MM.1S (cell line): Measurements from ENCODE around the gene HLA-DPA1.
A peak's percentile ranks its signal among the peaks of the same experiment; 100 is the strongest.

ENCODE experiments used
- DNase-seq: peaks from one replicate; pipeline ENCODE4 v3.0.0-alpha.2; 2015
- H2AFZ ChIP-seq: fragments of 300-600 bp; sonication (generic); 2 replicates; pipeline ENCODE4 v1.6.0; 2016; ENCODE audit warnings: antibody characterized with exemption, low read length
- H3F3A ChIP-seq: fragments of 300-600 bp; sonication (generic); 2 replicates; pipeline ENCODE4 v1.6.1; 2016; ENCODE audit warnings: mild to moderate bottlenecking, antibody characterized with exemption, low read length, moderate library complexity, mixed read lengths; ENCODE audit not compliant: insufficient read depth
- H3K27ac ChIP-seq: fragments of 300-600 bp; sonication (generic); 2 replicates; pipeline ENCODE4 v1.5.1; 2016; ENCODE audit warnings: mild to moderate bottlenecking, low read length
- H3K27me3 ChIP-seq: fragments of 300-600 bp; sonication (generic); replicated peaks from 2 replicates; pipeline ENCODE4 v1.6.0; 2016; ENCODE audit warnings: low read length; ENCODE audit not compliant: insufficient read depth
- H3K36me3 ChIP-seq: fragments of 300-600 bp; sonication (generic); replicated peaks from 2 replicates; pipeline ENCODE4 v1.6.1; 2016; ENCODE audit warnings: mild to moderate bottlenecking, low read length, mixed read lengths; ENCODE audit not compliant: insufficient read depth
- H3K4me1 ChIP-seq: fragments of 300-600 bp; sonication (generic); 2 replicates; pipeline ENCODE4 v1.6.1; 2016; ENCODE audit warnings: low read length, mixed read lengths
- H3K4me2 ChIP-seq: fragments of 300-600 bp; sonication (generic); 2 replicates; pipeline ENCODE4 v1.6.0; 2016; ENCODE audit warnings: low read depth, low read length
- H3K4me3 ChIP-seq: fragments of 300-600 bp; sonication (generic); 2 replicates; pipeline ENCODE4 v1.5.1; 2016; ENCODE audit warnings: low read length, mixed read lengths
- H3K79me2 ChIP-seq: fragments of 300-600 bp; sonication (generic); 2 replicates; pipeline ENCODE4 v1.6.1; 2016; ENCODE audit warnings: mixed run types, low read length, mixed read lengths
- H3K9ac ChIP-seq: fragments of 300-600 bp; sonication (generic); 2 replicates; pipeline ENCODE4 v1.6.1; 2016; ENCODE audit warnings: low read length, mixed read lengths
- H3K9me2 ChIP-seq: fragments of 300-600 bp; sonication (generic); replicated peaks from 2 replicates; pipeline ENCODE4 v1.6.1; 2016; ENCODE audit warnings: mild to moderate bottlenecking, low read length, mixed read lengths; ENCODE audit not compliant: insufficient read depth
- H3K9me3 ChIP-seq: fragments of 300-600 bp; sonication (generic); replicated peaks from 2 replicates; pipeline ENCODE4 v1.6.1; 2016; ENCODE audit warnings: mild to moderate bottlenecking, low read length, mixed read lengths; ENCODE audit not compliant: insufficient read depth
- H4K20me1 ChIP-seq: fragments of 300-600 bp; sonication (generic); 2 replicates; pipeline ENCODE4 v1.6.1; 2016; ENCODE audit warnings: mild to moderate bottlenecking, low read length, moderate library complexity, mixed read lengths; ENCODE audit not compliant: insufficient read depth
- EZH2 ChIP-seq: fragments of 300-600 bp; sonication (generic); optimal IDR thresholded peaks from 2 replicates; pipeline ENCODE3; 2017; ENCODE audit warnings: low read depth, mild to moderate bottlenecking, antibody characterized with exemption, low read length, mixed read lengths
- EZH2phosphoT487 ChIP-seq: fragments of 300-600 bp; sonication (generic); IDR thresholded peaks from 2 replicates; pipeline ENCODE4 v1.6.1; 2018; ENCODE audit warnings: antibody characterized with exemption, low read length
- TF ChIP-seq, protein P1 (sequence below): fragments of 300-600 bp; sonication (generic); IDR thresholded peaks from 2 replicates; pipeline ENCODE4 v1.5.1; 2016; ENCODE audit warnings: antibody characterized with exemption, low read length, mixed read lengths

Gene HLA-DPA1

DNA sequence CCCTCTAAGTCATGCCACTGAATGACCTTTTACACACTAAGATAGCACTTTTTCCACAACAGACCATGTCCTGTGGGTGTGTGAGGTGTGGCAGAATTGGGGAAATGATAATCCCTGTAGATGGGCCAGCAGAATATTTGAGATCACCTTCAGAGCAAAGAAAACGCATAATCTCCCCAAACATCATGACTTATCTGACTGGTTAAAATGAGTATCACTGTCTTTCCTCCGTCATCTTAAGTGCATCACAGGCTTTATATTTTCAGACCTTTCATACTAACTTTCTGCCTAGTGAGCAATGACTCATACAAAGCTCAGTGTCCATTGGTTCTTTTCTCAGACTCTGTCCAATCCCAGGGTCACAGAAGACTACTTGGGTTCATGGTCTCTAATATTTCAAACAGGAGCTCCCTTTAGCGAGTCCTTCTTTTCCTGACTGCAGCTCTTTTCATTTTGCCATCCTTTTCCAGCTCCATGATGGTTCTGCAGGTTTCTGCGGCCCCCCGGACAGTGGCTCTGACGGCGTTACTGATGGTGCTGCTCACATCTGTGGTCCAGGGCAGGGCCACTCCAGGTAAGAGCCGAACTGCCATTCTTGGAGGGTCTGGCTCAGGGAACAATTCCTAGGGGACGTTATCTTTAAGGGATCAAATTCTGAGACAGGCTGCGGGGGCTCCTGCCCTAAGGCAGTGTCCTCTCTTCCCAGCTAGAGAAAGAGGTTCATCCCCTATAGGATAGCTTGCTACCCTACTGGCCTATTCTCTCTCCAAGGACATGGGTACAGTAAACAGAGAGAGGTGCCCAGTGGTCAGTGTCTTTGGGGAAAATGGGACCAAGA is 2.3 kb upstream of the HLA-DPA1 start, which contains the start of gene HLA-DPB1:
Gene HLA-DPB1 (plus strand): TSS at position 423 of the 838 bp plus-strand sequence. CDS start 52 bp downstream, at position 475.
- TF ChIP-seq EZH2phosphoT487 (no peak), EZH2 (no peak)
- TF ChIP-seq, protein P1, sequence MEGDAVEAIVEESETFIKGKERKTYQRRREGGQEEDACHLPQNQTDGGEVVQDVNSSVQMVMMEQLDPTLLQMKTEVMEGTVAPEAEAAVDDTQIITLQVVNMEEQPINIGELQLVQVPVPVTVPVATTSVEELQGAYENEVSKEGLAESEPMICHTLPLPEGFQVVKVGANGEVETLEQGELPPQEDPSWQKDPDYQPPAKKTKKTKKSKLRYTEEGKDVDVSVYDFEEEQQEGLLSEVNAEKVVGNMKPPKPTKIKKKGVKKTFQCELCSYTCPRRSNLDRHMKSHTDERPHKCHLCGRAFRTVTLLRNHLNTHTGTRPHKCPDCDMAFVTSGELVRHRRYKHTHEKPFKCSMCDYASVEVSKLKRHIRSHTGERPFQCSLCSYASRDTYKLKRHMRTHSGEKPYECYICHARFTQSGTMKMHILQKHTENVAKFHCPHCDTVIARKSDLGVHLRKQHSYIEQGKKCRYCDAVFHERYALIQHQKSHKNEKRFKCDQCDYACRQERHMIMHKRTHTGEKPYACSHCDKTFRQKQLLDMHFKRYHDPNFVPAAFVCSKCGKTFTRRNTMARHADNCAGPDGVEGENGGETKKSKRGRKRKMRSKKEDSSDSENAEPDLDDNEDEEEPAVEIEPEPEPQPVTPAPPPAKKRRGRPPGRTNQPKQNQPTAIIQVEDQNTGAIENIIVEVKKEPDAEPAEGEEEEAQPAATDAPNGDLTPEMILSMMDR, result no peak
- peak within 1 kb of the TSS; percentile 86 for H3K4me2 ChIP-seq
- H3K79me2 ChIP-seq, result no peaks in the 10 kb centered on the region
- no peaks in the 10 kb centered on the region for H4K20me1 ChIP-seq
- no peaks in the 10 kb centered on the region for H3F3A ChIP-seq
- peak; percentile 84 for DNase-seq
- H3K9ac ChIP-seq, result peak within 1 kb of the TSS; percentile 55; the same call in 1 of the 2 replicates
- no peaks in the 10 kb centered on the region for H3K27me3 ChIP-seq
- no peaks in the 10 kb centered on the region for H3K36me3 ChIP-seq
- no peaks in the 10 kb centered on the region for H3K9me3 ChIP-seq
- H2AFZ ChIP-seq, result peak within 1 kb of the TSS; percentile 93
- peak within 1 kb of the TSS; percentile 67 for H3K4me3 ChIP-seq
- H3K27ac ChIP-seq, result peak within 1 kb of the TSS; percentile 17; the same call in 1 of the 2 replicates
- no peaks in the 10 kb centered on the region for H3K9me2 ChIP-seq
- H3K4me1 ChIP-seq, result peaks cover 18% of the 10 kb centered on the region

DNA sequence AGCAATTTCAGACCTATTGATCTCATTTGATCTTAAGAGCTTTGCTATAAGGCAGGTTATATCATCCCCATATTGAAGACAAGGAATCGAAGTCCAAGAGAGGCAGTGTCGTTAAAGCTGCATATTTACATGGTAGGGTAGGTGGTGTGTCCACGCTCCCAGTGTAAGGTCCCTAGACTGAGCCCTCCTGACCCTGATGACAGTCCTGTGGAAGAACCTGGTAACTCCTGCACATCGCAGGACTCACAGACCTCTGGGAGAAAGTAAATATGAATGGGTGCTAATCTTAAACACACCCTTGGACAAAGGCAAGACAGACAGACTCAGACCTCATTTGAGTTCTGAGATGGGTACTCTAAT is 1.7 kb upstream of the HLA-DPA1 start:
- Histone ChIP-seq H3K27ac (peak overlapping the region; percentile 17; the same call in 1 of the 2 replicates), H3K27me3 (no peaks in the 10 kb centered on the region), H4K20me1 (no peaks in the 10 kb centered on the region), H3K4me3 (peak overlapping the region; percentile 67; the same call in 1 of the 2 replicates), H3F3A (no peaks in the 10 kb centered on the region), H3K9ac (no peak overlapping the region), H3K79me2 (no peaks in the 10 kb centered on the region), H3K4me2 (peak overlapping the region; percentile 86), H2AFZ (peak overlapping the region; percentile 63), H3K36me3 (no peaks in the 10 kb centered on the region), H3K9me2 (no peaks in the 10 kb centered on the region), H3K9me3 (no peaks in the 10 kb centered on the region), H3K4me1 (peaks cover 18% of the 10 kb centered on the region)
- DNase-seq, result no peak
- TF ChIP-seq, protein P1, result no peak
- TF ChIP-seq EZH2phosphoT487 (no peak), EZH2 (no peak)

DNA sequence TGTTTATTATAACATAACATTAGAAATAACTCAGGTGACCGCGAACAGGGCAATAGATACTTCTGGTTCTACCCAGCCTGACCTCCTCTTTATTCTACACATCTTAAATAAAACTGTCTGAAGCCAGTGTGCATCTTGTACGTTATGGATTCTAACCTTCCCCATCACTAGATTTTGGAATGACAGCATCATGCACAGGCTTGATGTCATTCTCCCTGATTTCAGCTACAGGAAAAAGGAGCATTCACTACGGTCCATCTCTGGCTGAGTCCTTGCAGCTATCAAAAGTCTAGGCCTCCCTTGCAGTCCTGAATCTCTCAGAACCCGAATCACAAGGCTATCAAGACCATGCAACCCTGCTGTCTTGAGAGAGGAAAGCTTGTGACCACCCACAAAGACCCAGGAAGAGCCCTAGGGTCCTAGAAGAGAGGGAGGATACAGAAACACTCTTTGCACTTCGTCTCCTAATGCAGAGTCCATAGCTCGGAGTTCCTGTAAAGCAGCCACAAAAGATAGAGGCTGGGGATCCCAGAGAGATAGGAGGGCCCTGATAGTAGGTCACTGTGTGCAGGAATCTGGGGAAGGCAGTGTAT is 845 bp downstream of the HLA-DPA1 start:
- Histone ChIP-seq H3K9ac (no peak overlapping the region), H3K9me3 (no peaks in the 10 kb centered on the region), H3K4me3 (peak overlapping the region; percentile 64), H3K4me1 (peaks cover 18% of the 10 kb centered on the region), H3K27me3 (no peaks in the 10 kb centered on the region), H3K27ac (no peak overlapping the region), H4K20me1 (no peaks in the 10 kb centered on the region), H3K9me2 (no peaks in the 10 kb centered on the region), H3K79me2 (no peaks in the 10 kb centered on the region), H3K36me3 (no peaks in the 10 kb centered on the region), H3K4me2 (peak overlapping the region; percentile 61; the same call in 1 of the 2 replicates), H2AFZ (no peak overlapping the region), H3F3A (no peaks in the 10 kb centered on the region)
- TF ChIP-seq EZH2phosphoT487, result no peak
- TF ChIP-seq EZH2, result no peak
- TF ChIP-seq, protein P1, result no peak
- DNase-seq, result no peak
